Erythroblast (primary cell): Measurements from ENCODE around the gene AXIN1.
"Not testable (repeated sequence)": the region's sequence is repeated elsewhere in the genome, so short reads cannot be mapped to it uniquely, and the experiment has no call there.

Experiments
- DNase-seq, 2 experiments: peaks; one replicate each; lab custom pipeline; 2025; lab: John Stamatoyannopoulos, UW
- GATA1 ChIP-seq: IDR thresholded peaks from 2 replicates; pipeline ENCODE4 v1.6.1; 2011; ENCODE audit warnings: low read depth, mild to moderate bottlenecking, control low read depth, low read length, moderate library complexity
- POLR2A ChIP-seq: IDR thresholded peaks from 2 replicates; pipeline ENCODE4 v1.6.1; 2011; ENCODE audit warnings: mild to moderate bottlenecking, low read length

Gene AXIN1

DNA sequence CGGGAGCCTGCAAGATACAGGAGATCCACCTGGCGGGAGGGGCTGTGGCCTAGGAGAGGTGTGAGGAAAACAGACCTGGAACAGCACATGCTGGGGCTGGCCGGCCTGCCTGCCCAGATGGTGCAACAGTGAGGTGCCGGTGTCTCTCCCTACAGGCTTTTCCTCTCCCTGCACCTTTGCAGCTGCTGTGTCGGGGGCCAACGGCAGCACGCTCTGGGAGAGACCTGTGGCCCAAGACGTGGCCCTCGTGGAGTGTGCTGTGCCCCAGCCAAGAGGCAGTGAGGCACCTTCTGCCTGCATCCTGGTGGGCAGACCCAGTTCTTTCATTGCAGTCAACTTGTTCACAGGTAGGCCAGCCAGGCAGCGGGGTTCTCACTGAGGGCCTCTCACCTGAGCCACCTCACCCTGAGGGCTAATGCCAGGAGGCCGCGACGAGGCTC, 92.7 kb downstream of the AXIN1 start:
- no peak for TF ChIP-seq POLR2A
- TF ChIP-seq GATA1 = no peak
- DNase-seq = no peak

DNA sequence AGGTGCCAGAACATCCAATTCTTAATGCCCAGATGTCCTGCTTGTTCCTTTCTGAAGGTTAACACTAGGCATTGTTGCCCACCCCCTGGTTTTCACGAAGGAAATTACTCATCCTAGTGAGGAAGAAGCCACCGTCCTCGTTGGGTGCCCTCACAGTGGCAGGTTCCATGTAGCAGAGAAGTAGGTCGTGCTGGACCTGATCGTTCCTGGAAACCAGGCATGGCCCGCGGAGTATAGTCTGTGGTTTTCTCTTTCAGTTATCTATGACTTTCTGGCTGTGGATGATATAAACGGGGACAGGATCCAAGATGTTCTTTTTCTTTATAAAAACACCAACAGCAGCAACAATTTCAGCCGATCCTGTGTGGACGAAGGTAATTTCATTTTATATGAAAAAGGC, 93.3 kb downstream of the AXIN1 start:
- TF ChIP-seq GATA1 (no peak), POLR2A (no peak)
- DNase-seq = no peak

DNA sequence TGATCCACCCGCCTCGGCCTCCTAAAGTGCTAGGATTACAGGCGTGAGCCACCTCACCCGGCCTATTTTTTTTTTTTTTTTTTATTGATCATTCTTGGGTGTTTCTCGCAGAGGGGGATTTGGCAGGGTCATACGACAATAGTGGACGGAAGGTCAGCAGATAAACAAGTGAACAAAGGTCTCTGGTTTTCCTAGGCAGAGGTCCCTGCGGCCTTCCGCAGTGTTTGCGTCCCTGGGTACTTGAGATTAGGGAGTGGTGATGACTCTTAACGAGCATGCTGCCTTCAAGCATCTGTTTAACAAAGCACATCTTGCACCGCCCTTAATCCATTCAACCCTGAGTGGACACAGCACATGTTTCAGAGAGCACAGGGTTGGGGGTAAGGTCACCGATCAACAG, 94.4 kb downstream of the AXIN1 start:
- not testable (repeated sequence) for DNase-seq

DNA sequence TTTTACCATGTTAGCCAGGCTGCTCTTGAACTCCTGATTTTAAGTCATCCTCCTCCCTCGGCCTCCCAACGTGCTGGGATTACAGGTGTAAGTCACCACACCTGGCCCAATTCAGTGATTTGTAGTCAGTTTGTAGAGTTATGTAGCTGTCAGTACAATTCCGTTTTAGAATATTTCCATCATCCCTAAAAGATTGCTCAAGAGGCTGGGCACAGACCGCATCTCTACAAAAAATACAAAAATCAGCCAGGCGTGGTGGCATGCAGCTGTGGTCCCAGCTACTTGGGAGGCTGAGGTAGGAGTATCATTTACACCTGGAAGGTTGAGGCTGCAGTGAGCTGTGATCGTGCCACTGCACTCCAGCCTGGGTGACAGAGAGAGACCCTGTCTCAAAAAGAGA, 97.3 kb downstream of the AXIN1 start:
- no peak for DNase-seq
- TF ChIP-seq GATA1 = no peak
- TF ChIP-seq POLR2A = no peak

DNA sequence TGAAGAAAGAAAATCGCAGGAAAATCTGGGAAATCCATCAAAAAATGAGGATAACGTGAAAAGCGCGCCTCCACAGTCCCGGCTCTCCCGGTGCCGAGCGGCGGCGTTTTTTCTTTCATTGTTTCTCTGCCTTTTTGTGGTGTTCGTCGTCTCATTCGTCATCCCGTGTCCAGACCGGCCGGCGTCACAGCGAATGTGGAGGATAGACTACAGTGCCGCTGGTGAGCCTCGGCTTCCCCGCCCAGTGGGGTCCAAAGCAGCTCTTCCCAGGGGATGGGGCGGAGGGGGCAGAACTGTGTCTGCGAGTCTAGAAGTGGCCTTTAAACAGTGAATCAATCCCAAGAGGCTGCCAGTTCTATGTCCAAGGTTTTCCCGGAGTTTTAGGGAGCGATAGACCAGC, 98.1 kb downstream of the AXIN1 start:
- TF ChIP-seq POLR2A (no peak), GATA1 (no peak)
- DNase-seq = no peak

DNA sequence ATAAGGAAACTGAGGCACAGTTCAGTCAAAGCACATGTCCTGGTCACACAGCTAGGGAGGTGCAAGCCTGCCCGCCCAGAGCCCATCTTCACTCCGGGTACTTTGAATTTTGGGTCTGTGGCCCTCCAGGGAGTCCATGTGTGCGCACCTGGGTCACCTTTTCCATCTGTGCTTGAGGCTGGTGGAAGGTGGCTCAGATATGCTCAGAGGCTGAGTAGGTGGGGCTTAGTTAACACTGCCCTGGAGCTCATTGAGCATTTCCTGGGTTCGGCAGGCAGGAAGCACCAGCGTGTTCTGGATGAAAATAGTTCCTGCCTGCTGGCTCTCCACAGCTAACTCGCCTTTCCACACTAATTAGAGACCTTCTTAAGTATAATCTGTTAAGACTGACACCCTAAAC, 98.7 kb downstream of the AXIN1 start:
- TF ChIP-seq GATA1 (no peak), POLR2A (no peak)
- no peak for DNase-seq

DNA sequence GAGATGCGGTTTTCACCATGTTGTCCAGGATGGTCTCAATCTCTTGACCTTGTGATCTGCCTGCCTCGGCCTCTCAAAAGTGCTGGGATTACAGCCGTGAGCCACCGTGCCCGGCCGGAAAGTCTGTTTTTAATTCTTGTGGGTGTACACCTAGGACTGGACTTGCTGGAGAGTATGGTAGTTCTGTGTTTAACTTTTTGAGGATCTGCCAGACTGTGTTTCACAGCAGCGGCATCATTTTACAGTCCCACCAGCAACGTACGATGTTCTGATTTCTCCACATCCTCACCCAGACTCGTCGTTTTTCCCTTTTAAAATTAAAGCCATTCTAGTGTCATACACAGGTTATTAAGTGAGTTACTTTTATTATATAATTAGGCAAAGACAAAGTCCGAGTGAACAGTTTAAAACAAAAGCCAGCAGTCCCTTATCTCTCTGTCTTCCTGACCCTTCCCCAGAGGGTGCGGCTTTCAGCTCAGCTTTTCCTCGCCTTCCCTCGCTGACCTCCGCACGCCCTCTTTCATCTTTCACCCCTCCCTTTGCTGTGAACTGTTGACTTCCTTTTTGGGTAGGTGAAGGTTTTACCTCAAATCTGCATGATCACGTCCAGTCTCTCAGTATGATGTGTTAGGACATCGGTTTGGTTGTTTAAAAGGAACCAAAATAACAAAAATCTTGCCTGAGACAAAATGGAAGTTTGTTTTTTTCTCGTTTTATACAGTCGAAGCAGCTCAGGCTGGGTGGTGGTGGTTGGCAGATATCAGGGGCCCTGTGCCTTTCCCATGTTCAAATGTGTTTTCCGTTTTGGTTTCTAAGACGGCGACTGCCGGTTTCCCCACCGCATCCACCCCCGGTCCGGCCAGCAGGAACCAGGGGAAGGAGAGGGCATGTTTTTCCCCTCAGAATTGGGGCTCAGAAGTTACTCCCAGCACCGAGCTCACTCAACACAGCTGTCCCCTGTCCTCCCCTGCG, 99.9 kb downstream of the AXIN1 start:
- no peak for TF ChIP-seq GATA1
- no peak for TF ChIP-seq POLR2A
- no peak for DNase-seq

DNA sequence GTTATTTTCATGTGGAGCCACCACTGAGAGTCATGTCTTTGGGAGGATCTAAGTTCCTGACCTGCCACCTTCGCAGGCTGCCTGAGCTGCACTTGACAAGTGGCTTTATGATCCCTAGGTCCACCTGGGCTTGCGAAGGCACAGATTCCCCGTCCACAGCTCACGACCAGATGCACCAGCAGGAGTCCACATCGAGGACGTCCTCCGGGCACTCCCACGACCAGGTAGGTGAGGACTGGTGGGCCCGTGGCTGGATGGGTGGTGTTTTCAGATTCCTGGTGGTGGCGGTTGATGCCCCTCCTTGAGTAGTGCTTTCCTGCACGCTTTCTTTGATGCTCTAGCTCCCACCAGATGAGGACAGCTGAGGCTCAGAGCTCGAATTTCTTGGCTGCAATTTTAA, 103.1 kb downstream of the AXIN1 start:
- DNase-seq = no peak
- no peak for TF ChIP-seq POLR2A
- no peak for TF ChIP-seq GATA1

DNA sequence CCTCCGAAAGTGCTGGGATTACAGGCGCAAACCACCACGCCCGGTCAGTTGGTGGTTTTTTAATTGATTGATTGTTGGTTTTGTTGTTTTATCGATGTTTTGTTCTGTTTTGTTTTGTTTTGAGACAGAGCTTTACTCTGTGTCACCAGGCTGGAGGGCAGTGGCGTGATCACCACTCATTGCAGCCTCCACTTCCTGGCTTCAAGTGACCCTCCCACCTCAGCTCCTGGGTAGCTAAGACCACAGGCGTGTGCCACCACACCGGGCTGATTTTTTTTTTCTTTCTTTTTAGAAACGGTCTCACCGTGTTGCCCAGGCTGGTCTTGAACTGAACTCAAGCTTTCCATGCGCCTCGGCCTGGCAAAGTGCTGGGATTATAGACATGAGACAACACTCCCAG, 105.5 kb downstream of the AXIN1 start:
- DNase-seq = no peak
- no peak for TF ChIP-seq POLR2A
- no peak for TF ChIP-seq GATA1

DNA sequence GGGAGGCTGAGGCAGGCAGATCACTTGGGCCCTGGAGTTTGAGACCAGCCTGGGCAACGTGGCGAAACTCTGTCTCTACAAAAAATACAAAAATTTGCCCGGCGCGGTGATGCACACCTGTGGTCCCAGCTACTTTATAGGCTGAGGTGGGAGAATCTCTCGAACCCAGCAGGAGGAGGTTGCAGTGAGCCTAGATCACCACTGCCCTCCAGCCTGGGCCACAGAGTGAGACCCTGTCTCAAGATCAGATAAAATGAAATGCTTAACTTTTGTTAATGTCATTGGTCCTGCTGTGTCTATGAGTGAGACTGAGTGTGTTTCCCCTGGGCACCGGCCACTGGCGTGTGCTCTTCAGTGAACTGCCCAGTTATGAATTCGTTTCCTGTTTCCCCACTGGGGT, 107.4 kb downstream of the AXIN1 start:
- no peak for TF ChIP-seq GATA1
- no peak for TF ChIP-seq POLR2A
- DNase-seq = no peak

DNA sequence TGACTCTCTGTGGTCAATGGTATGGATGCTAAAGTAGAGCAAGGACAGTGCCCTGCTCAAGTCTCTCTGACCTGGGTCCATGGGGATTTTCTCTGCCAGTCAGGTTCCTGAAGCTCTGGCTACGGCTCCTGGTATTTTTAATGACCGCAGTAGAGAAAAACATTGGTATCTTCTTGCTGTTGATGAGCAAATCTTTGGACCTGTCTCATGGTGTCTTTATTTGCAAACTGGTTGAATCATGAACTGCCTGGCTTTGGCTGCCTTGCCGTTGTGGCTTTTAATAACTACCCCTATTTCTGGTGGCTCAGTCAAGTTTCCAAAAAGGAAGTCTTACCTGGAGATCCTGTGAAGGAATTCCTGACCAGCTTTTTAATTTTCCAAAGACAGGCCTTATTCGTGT, 109.2 kb downstream of the AXIN1 start:
- no peak for DNase-seq

DNA sequence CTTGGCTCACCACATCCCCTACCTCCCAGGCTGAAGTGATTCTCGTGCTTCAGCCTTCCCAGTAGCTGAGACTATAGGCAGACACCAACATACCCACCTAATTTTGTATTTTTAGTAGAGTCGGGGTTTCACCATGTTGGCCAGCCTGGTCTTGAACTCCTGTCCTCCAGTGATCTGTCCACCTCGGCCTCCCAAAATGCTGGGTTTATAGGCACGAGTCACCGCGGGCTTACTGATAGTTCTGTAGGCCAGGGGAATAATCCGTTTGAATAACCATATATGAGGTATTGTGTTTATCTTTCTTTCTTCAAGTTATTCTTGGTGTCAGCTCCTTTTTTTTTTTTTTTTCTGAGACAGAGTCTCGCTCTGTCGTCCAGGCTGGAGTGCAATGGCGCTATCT, 110.2 kb downstream of the AXIN1 start:
- no peak for DNase-seq
- no peak for TF ChIP-seq POLR2A
- TF ChIP-seq GATA1 = no peak

More for the DNA sequence above, 109.2 kb downstream of the AXIN1 start:
- no peak for TF ChIP-seq POLR2A

DNA sequence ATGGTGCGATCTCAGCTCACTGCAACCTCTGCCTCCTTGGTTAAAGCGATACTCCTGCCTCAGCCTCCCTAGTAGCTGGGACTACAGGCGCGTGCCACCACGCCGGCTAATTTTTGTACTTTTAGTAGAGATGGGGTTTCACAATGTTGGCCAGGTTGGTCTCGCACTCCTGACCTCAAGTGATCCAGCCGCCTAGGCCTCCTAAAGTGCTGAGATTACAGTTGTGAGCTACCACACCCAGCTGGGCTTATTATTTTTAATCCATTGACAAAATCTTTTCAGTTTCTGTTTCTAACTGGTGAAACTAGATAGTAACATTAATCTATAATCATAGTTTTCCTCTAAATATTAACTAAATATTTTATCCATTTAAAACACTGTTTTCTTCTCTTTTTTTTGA, 112.0 kb downstream of the AXIN1 start:
- TF ChIP-seq POLR2A (no peak), GATA1 (no peak)
- DNase-seq = no peak

DNA sequence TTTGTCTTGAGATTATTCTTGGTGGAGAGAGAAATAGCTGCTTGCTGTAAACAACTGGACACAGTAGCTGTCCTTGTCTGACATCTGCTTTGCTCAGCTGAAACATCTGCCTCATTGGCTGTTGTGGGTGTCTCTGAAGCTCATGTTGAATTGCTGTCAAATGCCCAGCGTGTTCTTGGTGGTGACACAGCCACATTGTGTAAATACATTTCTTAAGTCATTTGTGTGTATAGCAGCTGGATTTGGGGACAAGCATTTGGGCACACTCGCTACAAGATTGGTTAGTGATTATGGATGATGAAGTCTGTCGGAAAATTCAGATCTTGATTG, 112.6 kb downstream of the AXIN1 start:
- TF ChIP-seq GATA1 = no peak
- TF ChIP-seq POLR2A = no peak
- no peak for DNase-seq
